Measurements from ENCODE around the gene MLST8.

DNA sequence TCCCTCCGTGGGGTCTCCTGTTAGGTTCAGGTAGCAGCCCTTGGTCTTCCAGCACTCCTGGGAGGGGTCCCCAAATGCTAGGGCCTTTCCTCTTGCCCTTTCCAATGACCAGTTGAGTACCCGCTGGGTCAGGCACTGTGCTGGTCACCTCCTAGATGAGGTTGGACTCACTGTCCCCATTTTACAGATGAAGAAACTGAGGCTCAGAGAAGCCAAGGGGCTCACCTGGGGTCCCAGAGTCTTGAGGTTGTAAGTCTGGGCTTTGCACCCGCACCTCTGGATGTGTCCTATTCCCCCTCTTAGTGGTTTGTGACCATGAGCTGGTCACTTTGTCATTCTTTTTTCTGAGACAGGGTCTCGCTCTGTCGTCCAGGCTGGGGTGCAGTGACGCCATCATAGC is 7.5 kb upstream of the MLST8 start:
- TF ChIP-seq EZH2phosphoT487 (IDR thresholded peaks at IDR 0.05; ENCODE audit: low read length), result no peak
- TF ChIP-seq, protein P1, sequence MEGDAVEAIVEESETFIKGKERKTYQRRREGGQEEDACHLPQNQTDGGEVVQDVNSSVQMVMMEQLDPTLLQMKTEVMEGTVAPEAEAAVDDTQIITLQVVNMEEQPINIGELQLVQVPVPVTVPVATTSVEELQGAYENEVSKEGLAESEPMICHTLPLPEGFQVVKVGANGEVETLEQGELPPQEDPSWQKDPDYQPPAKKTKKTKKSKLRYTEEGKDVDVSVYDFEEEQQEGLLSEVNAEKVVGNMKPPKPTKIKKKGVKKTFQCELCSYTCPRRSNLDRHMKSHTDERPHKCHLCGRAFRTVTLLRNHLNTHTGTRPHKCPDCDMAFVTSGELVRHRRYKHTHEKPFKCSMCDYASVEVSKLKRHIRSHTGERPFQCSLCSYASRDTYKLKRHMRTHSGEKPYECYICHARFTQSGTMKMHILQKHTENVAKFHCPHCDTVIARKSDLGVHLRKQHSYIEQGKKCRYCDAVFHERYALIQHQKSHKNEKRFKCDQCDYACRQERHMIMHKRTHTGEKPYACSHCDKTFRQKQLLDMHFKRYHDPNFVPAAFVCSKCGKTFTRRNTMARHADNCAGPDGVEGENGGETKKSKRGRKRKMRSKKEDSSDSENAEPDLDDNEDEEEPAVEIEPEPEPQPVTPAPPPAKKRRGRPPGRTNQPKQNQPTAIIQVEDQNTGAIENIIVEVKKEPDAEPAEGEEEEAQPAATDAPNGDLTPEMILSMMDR (IDR thresholded peaks at IDR 0.05; ENCODE audit: low read length), result no peak
